GM21367 (cell line): ENCODE measurements around the gene NAT16.
"Not testable (repeated sequence)": the region's sequence is repeated elsewhere in the genome, so short reads cannot be mapped to it uniquely, and the experiment has no call there.

Source experiments
- ATAC-seq: cut with Tn5 transposase; IDR thresholded peaks from one replicate; pipeline ENCODE4 v1.9.1; 2021; ENCODE audit not compliant: unreplicated experiment

The NAT16 gene

GRCh38 chr7:101128040-101128834, 51.9 kb downstream of the NAT16 start:
- no peak for ATAC-seq

DNA sequence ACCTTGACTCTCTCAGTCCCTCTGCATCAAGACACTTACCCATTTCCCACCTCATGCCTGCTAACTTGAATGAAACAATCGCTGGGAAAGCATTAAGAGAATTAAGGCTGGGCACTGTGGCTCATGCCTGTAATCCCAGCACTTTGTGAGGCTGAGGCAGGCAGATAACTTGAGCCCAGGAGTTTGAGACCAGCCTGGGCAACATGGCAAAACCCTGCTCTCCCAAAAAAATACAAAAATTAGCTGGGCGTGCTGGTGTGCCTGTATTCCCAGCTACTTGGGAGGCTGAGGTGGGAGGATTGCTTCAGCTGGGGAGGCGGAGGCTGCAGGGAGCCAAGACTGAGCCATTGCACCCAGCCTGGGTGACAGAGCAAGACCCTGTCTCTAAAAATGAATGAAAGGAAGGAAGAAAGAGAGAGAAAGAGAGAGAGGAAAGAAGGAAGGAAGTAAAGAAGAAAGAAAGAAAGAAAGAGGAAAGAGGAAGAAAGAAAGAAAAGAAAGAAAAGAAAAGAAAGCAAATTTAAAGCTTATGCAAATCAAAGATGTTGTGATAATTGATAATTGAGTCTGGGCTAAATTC, 52.5 kb downstream of the NAT16 start:
- no peak for ATAC-seq

DNA sequence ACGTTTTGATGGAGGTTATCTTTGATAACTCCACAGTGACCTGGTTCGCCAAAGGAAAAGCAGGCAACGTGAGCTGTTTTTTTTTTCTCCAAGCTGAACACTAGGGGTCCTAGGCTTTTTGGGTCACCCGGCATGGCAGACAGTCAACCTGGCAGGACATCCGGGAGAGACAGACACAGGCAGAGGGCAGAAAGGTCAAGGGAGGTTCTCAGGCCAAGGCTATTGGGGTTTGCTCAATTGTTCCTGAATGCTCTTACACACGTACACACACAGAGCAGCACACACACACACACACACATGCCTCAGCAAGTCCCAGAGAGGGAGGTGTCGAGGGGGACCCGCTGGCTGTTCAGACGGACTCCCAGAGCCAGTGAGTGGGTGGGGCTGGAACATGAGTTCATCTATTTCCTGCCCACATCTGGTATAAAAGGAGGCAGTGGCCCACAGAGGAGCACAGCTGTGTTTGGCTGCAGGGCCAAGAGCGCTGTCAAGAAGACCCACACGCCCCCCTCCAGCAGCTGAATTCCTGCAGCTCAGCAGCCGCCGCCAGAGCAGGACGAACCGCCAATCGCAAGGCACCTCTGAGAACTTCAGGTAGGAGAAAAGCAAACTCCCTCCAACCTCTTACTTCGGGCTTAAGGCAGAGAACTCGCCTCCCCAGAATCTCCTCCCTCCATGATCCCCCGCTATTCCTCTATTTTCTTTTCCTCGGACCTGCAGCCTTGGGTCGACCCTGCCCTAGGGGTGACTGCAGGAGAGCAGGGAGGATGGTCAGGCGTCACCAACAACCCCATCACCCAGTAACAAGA, 53.2 kb downstream of the NAT16 start, which contains the start of gene SERPINE1:
Gene SERPINE1 (plus strand): TSS at position 454 of the 809 bp plus-strand sequence. CDS start 1,290 bp downstream, outside the sequence.
- no peak for ATAC-seq

DNA sequence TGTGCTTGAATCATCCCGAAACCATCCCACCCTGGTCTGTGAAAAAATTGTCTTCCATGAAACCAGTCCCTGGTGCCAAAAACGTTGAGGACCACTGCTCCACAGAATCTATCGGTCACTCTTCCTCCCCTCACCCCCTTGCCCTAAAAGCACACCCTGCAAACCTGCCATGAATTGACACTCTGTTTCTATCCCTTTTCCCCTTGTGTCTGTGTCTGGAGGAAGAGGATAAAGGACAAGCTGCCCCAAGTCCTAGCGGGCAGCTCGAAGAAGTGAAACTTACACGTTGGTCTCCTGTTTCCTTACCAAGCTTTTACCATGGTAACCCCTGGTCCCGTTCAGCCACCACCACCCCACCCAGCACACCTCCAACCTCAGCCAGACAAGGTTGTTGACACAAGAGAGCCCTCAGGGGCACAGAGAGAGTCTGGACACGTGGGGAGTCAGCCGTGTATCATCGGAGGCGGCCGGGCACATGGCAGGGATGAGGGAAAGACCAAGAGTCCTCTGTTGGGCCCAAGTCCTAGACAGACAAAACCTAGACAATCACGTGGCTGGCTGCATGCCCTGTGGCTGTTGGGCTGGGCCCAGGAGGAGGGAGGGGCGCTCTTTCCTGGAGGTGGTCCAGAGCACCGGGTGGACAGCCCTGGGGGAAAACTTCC, 54.0 kb downstream of the NAT16 start:
- ATAC-seq = no peak

GRCh38 chr7:101124376-101125056, 55.6 kb downstream of the NAT16 start:
- no peak for ATAC-seq

DNA sequence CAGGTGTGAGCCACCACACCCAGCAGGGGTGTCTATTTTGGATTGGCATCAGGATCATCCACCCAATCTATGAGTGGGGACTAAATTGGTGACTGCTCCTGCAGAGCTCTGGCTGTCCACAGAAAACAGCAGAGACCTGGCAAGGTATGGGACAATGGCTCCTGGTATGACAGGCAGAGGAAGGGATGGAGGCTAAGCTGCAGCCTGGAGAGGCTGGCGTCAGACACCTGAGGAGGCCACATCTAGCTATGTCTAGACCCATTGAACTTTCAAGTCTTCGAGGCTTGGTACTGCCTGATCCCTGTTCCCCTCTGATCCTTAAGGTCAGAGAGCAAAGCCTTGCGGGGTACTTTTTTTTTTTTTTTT, 56.4 kb downstream of the NAT16 start:
- ATAC-seq = no peak

- ATAC-seq = no peak
These were observed 57.0 kb downstream of the NAT16 start for GRCh38 chr7:101122933-101123702.

DNA sequence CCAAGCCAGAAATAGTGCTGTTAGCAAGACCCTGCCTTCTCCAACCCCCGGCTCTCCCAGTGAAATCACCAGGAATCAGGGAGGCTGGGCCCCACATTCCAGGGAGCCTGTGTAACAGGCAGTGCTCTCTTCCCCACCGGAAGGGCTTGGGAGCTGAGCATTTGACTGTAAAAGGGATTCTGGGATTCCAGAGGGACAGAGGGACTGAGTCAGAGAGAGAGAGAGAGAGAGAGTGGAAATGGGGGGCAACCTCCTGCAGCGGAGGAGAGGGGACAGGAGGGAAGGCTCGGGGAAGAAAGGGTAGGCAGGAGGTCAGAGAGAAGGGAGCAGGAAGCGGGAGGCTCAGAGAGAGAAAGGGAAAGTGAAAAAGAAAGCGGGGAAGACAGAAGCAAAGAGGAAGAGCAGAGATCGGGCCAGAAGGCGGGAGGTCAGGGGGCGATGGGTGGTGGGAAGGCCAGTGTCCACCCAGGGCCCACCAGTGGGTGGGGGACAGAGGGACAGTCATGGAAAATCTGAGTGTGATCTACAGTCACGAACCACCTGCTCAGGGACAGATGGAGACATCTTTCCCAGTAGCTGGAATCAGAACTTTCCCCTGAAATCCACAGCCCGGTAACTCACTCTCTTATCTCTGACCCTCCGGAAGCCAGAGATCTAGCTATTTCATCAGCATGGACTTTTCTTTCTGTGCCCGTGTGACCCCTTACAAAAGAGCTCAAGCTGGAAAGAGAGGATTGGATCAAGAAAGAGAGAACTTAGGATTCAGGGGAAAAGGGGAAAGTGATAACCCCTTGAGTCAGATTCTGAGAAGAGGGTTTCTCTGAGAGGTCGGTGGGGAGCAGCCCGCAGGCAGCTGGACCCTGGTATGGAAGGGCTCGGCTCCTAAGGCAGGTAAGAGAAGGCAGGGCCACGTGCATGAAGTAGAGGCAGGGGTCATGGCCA, 57.8 kb downstream of the NAT16 start:
- ATAC-seq = no peak

DNA sequence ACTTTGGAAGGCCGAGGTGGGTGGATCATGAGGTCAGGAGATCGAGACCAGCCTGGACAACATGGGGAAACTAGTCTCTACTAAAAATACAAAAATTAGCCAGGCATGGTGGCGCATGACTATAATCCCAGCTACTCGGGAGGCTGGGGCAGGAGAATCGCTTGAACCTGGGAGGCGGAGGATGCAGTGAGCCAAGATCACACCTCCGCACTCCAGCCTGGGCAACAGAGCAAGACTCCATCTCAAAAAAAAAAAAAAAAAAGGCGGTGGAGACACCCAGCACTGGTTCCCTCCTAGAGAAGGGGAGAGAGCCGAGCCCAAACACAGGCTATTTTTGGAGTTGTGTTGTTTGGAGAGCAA, 58.5 kb downstream of the NAT16 start:
- not testable (repeated sequence) for ATAC-seq
